Measurements from ENCODE around the gene CD58. TPM values are rescaled to one million over a fixed set of nuclear protein-coding genes. Genes with fewer than 3 reads are reported as not detected.
A peak's percentile ranks its signal among the peaks of the same experiment; 100 is the strongest.

CD58 gene
- total and polyA plus RNA-seq, 12 donors, result 17.2 to 44.3 (median 28.9) TPM

GRCh38 chr1:116485976-116486375 lies 84.8 kb downstream of the CD58 start:
- peaks cover 9 to 42% (median 26%) of the 10 kb centered on the region in 9 donors for H3K4me1 ChIP-seq
- H3K9me3 ChIP-seq, result no peaks in the 10 kb centered on the region
- H3K36me3 ChIP-seq, result no peaks in the 10 kb centered on the region
- DNase-seq (no peak), ATAC-seq (no peak)
- no peak overlapping the region for H3K4me3 ChIP-seq
- WGBS, 2 donors, result 85% methylated on average over 2 of the region's 2 CpGs
- H3K27me3 ChIP-seq, result no peaks in the 10 kb centered on the region
- no peak for TF ChIP-seq CTCF (IDR thresholded peaks at IDR 0.05)
- intact Hi-C loops (cut with DNase I), result loop anchor here (1.0 to 10.0 kb wide), 13 partner anchors 61 to 347 kb away; no protein-coding TSS in a partner anchor
- no peak overlapping the region for H3K27ac ChIP-seq

- 29 to 30% methylated on average over 6 of the region's 6 CpGs for WGBS, 2 donors
- peak; percentile 80 to 98 (median 96) for TF ChIP-seq CTCF (IDR thresholded peaks at IDR 0.05)
- Histone ChIP-seq H3K9me3 (no peaks in the 10 kb centered on the region), H3K4me3 (no peak overlapping the region), H3K4me1 (peaks cover 9 to 42% (median 26%) of the 10 kb centered on the region in 9 donors), H3K36me3 (no peaks in the 10 kb centered on the region), H3K27ac (peak overlapping the region in 2 of 10 donors; percentile 33 to 39), H3K27me3 (no peaks in the 10 kb centered on the region)
- ATAC-seq (peak; percentile 83 to 93 (median 88)), DNase-seq (peak; percentile 89 to 92)
- intact Hi-C loops (cut with DNase I), result loop anchor here (1.0 to 10.0 kb wide), 13 partner anchors 60 to 346 kb away; no protein-coding TSS in a partner anchor
Observed at GRCh38 chr1:116485071-116485735, 85.6 kb downstream of the CD58 start.

GRCh38 chr1:116483481-116484309 lies 87.1 kb downstream of the CD58 start:
- H3K9me3 ChIP-seq, result no peaks in the 10 kb centered on the region
- no peaks in the 10 kb centered on the region for H3K36me3 ChIP-seq
- no peak overlapping the region for H3K4me3 ChIP-seq
- DNase-seq (peak; percentile 49 to 68), ATAC-seq (peak; percentile 17 to 77 (median 56))
- TF ChIP-seq CTCF (IDR thresholded peaks at IDR 0.05), result no peak
- 59 to 62% methylated on average over 11 of the region's 11 CpGs for WGBS, 2 donors
- intact Hi-C loops (cut with DNase I), result loop anchor here in 8 of 10 donors (2.0 to 10.0 kb wide), 10 partner anchors 59 to 345 kb away; no protein-coding TSS in a partner anchor
- H3K4me1 ChIP-seq, result peaks cover 8 to 30% (median 26%) of the 10 kb centered on the region in 9 donors
- no peaks in the 10 kb centered on the region for H3K27me3 ChIP-seq
- peak overlapping the region in 9 of 10 donors; percentile 2 to 59 (median 34) for H3K27ac ChIP-seq

- Histone ChIP-seq H3K27ac (no peak overlapping the region), H3K36me3 (no peaks in the 10 kb centered on the region), H3K27me3 (no peaks in the 10 kb centered on the region), H3K9me3 (no peaks in the 10 kb centered on the region), H3K4me3 (no peak overlapping the region), H3K4me1 (peaks cover 10 to 39% (median 29%) of the 10 kb centered on the region in 9 donors)
- TF ChIP-seq CTCF (IDR thresholded peaks at IDR 0.05), result no peak
- DNase-seq, result no peak
- WGBS, 2 donors, result 92 to 95% methylated on average over 2 of the region's 2 CpGs
- no peak for ATAC-seq
- intact Hi-C loops (cut with DNase I), result loop anchor here in 5 of 10 donors (5.0 to 10.0 kb wide), 7 partner anchors 58 to 248 kb away; no protein-coding TSS in a partner anchor
Observed at GRCh38 chr1:116482490-116482889, 88.3 kb downstream of the CD58 start.
